Esophagus muscularis mucosa (tissue), 4 donors: ENCODE results near the gene PPL.

Source experiments
- EP300 ChIP-seq: sonication (generic); formaldehyde crosslinking; IDR thresholded peaks from one replicate; pipeline ENCODE4 v1.6.1; 2017; ENCODE audit warnings: antibody characterized with exemption
- POLR2A ChIP-seq: fragments of 450-650 bp; IDR thresholded peaks from one replicate; pipeline ENCODE4 v1.6.1; 2017; ENCODE audit warnings: antibody characterized with exemption, moderate library complexity, mild to moderate bottlenecking, low read depth
- POLR2AphosphoS5 ChIP-seq, 2 donors: sonication (generic); formaldehyde crosslinking; IDR thresholded peaks; one replicate each; pipeline ENCODE4 v1.6.1; 2017; ENCODE audit warnings: antibody characterized with exemption in 2 of 2
- TF ChIP-seq, protein P1 (sequence below), 3 experiments: fragments of 200-600 bp in 2 of 3; fragments of 450-650 bp in 1 of 3; sonication (generic) in 2 of 3; IDR thresholded peaks; one replicate each; pipeline ENCODE4 v1.5.1; 2017 to 2019; ENCODE audit warnings: antibody characterized with exemption in 3 of 3, mild to moderate bottlenecking in 2 of 3, moderate library complexity in 1 of 3

DNA sequence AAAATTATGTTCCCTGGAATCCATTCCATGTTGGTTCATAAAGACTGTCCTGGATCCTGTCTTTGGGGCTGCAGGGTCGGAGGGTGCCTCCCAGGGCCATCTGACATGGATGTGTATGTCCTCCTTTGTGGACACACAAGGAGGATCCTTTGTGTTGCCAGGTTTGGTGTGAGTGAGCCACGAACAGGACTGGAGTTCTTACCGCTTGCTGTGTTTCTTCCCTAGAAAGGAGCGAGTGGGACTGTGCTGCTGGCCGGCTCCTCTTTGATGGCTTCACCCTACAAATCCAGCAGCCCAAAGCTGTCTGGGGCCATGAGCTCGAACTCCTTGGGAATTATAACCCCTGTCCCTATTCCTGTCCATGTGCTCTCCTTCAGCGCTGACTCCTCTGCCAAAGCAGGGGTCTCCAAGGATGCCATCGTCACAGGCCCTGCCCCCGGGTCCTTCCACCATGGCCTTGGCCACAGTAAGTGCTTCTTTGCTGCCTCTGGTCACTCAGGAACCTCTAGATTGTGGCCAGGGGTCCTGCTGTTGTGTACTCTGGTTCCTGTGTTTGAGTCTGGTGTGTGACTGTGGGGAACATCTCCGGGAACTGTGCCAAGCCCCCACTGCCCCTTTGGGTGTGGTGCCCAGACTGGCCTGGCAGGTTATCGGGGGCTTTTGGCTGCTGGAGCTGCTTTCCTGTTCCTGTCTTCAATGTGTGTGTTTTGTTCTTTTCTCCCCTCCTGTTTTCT lies 60.1 kb downstream of the PPL start:
- TF ChIP-seq EP300 (no peak), POLR2A (no peak), POLR2AphosphoS5 (IDR thresholded peaks at IDR 0.05) (no peak)
- TF ChIP-seq, protein P1, sequence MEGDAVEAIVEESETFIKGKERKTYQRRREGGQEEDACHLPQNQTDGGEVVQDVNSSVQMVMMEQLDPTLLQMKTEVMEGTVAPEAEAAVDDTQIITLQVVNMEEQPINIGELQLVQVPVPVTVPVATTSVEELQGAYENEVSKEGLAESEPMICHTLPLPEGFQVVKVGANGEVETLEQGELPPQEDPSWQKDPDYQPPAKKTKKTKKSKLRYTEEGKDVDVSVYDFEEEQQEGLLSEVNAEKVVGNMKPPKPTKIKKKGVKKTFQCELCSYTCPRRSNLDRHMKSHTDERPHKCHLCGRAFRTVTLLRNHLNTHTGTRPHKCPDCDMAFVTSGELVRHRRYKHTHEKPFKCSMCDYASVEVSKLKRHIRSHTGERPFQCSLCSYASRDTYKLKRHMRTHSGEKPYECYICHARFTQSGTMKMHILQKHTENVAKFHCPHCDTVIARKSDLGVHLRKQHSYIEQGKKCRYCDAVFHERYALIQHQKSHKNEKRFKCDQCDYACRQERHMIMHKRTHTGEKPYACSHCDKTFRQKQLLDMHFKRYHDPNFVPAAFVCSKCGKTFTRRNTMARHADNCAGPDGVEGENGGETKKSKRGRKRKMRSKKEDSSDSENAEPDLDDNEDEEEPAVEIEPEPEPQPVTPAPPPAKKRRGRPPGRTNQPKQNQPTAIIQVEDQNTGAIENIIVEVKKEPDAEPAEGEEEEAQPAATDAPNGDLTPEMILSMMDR (IDR thresholded peaks at IDR 0.05): no peak
